DMS79 treated with DMSO at 0.1 percent for 48 hours (cell line): Measurements from ENCODE around the gene CHST15.

Experiments
- DNase-seq: peaks from one replicate; lab custom pipeline; 2025; lab: John Stamatoyannopoulos, UW

CHST15 gene

DNA sequence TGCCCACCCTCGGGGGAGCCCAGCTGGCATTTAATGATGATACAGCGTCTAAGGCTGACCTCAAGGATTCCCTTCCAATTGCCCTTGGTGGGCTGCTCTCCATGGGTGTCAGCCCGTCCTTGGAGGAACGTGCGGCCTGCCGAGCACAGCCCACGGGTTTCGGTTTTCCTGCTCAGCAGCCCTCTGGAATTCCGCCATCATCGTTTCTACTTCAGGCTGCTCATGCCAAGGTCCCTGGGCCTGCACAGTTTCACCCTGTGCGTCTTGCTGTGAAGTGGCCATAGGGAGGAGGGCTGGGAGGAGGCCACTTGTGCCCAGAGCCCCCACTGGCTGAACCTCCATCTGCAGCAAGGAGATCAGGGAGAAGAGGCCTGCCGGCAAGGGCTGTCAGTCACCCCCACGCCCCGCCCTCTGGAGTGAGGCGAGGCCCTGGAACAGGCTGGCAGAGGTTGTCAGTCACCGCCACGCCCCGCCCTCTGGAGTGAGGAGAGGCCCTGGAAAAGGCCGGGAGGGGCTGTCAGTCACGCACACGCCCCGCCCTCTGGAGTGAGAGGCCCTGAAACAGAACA, 82.8 kb downstream of the CHST15 start:
- DNase-seq: no peak

DNA sequence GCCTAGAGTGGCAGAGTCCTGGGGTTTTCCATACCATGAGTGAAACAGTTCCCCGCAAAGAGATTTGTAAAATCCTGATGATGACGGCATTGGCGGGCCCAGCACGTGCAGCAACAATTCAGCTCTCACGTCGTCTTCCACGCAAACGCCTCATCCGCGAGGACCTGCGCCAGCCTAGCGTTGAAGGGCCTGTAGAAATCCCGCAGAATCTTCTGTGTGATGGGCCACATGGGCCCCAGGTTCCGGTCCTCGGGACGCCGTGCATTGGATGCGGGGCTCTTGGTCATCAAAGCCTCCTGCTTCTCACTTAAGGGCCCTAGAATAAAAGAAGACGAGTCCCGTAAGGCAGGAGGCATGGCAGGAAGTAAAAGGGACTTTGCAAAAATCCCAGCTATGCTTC, 83.4 kb downstream of the CHST15 start:
- DNase-seq: no peak

DNA sequence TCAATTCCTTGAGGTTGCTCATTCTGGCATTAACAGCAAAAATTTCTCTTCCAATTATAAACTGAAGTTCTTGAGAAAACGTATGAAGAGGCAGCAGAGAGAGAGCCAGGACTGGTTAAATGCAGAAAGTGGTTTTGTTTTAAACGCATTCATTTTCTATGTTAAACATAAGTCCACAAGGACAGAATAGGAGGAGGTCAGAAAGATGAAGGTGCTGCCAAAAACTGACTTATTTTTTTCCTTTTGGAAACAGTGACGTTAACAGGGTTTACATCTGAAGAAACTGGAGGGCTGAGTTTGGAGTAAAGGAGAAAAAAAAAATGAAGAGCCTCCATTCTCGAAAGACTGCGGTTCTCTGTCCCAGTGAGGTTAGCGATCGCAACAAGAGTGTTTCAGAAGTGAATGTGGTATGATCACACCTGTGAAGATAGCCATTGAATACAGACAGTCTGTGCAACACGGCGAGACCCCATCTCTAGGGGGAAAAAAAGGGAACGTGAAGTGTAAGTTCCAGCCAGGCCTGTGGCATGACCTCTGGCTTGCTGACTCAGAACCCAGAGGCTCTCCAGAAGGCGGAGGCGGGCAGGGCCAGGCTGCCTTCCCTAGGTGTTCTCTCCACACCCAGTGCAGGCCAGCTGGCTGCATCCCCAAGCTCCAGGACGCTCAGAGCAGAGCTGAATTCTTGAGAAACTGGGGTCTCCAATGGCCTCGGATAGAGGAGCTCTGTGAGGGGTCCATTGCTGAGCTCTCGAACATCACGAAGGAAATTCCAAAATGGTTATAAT, 84.0 kb downstream of the CHST15 start:
- DNase-seq: no peak

- no peak for DNase-seq
Observed at GRCh38 chr10:124008681-124009080, 84.7 kb downstream of the CHST15 start.

DNA sequence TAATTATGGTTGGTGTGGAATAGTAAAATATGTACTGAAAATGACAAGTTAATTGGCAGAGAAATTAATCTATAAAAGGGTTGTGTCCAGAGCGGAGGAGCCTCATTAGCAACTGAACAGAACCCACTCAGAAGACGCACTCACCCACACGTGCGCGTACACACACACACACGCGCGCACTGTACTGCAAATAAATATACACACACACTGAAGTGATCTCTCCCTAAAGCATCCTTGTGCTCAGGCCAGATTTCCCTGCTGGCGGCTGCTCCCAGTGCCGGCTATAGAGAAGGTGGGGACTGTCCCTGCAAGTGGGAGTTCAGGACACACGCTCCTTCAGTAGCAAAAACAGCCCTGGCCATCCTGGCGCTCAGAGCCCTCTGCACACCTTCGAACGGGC, 85.2 kb downstream of the CHST15 start:
- no peak for DNase-seq

DNA sequence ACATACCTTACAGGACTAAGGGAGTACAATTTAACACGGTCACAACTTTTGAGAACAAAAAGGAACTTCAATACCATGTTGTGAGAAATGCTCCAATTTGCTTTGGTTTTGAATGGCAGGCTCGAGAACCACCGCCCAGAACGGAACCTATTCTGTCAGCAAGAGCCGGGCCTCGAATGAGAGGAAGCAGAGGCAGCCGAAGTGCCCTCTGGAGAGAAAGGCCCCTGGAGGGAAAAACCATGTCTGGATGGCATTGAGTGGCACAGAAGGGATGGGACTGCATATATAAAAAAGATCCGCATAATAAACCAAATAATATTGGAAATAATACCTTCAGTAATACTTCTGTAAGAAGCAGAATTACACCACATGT, 85.6 kb downstream of the CHST15 start:
- no peak for DNase-seq

DNA sequence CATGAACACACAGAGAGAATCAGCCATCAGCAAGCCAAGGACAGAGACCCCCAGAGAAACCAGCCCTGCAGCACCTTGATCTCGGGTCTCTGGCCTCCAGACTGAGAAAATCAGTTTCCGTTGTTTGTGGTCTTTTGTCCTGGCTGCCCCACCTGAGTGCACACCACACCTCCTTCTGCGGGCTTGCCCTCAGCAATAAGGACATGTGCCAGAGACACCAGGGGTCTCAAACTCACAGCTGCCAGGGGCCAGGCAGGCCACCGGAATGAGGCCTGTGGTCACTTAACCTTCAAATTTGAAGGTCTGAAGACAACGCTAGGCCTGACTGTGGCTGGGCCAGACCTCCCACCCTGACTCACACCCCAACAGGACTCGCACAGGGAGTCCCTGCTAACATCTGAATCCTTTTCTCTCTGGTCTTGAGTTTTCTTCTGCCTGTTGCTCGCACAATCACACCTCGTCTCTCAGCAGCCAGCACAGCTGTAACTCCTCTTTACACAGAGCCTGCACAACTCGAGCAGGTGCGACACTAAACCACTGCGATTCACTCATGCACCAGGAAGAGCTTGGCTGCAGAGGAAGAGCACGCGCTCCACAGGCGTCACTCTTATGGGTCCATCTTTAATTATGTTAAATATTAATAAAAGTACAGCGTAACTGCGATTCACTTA, 86.2 kb downstream of the CHST15 start:
- no peak for DNase-seq

DNA sequence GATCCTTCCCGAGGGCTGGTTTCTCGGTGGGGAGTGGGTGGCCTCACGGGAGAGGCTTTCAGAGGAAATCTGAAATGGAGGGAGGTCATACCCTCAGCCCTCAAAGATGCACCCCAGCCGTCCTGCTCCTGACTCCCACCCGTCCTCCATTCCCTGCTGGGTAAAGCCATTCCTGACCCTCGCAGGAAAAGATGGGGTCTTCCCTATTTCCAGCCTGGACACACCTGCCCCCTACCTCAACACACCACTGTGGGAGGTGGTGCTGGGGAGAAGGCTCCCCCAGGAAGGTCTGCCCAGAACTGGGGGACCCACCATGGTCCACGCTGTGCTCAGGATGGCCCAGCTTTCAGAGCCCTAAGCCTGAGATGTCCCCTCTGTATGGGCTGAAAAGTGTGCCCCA, 86.9 kb downstream of the CHST15 start:
- DNase-seq: no peak

DNA sequence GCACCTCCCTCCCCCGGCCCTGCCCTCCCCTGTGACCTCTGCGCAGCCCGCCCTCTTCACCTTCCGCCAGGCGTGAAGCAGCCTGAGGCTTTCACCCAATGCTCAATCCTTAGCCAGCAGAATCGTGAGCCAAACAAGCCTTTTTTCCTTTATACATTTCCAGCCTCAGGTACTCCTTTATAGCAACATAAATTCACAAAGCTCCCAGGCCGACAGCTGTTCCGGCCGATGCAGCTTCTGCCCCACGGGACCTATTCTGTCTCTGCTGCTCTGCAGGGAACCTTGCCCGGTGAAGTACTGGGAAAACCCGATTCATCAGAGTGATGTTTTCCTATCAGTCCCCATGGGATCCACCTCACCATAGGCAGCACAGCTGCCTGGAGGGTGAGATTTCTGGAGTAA, 87.4 kb downstream of the CHST15 start:
- peak; percentile 32 for DNase-seq

DNA sequence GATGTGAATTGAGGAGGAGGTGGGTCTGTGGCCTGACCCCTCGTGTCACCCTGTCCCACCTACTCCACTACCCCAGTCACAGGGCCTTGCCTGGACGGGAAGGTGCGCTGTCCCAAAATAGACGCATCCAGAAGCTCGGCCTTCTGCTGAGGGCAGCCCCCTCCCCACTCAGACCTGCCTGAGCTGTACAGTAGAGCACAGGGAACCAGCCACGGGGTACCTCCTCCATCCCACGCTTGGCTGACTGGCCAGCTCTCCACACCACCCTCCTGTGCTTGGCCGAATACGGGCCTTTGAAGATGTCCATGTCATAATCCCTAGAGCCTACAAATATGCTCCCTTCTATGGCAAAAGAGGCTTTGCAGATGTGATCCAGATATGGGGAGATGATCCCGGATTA, 88.3 kb downstream of the CHST15 start:
- no peak for DNase-seq

GRCh38 chr10:124004663-124005004, 88.8 kb downstream of the CHST15 start:
- no peak for DNase-seq

- DNase-seq: no peak
Observed at GRCh38 chr10:124003871-124004662, 89.3 kb downstream of the CHST15 start.

DNA sequence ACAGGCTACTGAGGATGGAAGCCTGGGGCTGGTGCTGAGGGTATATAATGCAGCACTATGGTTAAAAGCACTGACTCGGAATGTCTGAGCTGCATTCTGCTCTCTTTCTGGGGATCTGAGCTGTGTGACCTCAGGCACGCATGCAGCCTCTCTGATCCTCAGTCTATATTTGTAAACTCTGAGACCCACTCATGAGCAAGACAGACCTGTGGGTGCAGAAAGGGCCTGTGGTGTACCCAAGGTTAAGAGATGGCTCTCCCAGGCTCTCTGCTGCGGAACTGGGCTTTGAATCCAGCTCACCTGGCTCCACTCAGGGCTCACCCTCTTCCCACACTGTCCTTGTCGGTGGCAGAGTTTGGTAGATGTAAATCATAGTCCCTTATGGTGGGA, 89.9 kb downstream of the CHST15 start:
- no peak for DNase-seq

- no peak for DNase-seq
Observed at GRCh38 chr10:124003070-124003419, 90.4 kb downstream of the CHST15 start.

GRCh38 chr10:124002391-124003069, 90.9 kb downstream of the CHST15 start:
- no peak for DNase-seq

GRCh38 chr10:124001391-124002148, 91.8 kb downstream of the CHST15 start:
- DNase-seq: no peak

DNA sequence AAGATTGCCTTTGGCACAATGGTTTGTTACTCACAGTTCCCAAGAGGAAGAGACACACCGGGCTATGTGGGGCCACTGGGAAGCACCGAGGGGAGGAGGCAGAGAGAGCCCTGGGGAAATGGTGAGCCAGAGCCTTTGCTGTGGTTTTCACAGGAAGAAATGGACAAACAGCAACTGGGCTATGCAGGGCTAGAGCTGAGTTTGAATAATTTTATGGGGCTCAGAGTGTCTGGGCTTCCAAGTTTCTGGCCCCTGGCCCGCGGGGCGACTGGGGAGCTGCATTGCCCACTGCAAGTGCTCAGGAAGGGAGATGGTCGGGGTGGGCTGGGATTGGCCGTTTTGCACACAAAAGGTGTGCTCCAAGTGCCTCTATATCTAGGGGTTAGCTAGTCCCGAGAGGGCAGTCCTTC, 92.6 kb downstream of the CHST15 start:
- no peak for DNase-seq

DNA sequence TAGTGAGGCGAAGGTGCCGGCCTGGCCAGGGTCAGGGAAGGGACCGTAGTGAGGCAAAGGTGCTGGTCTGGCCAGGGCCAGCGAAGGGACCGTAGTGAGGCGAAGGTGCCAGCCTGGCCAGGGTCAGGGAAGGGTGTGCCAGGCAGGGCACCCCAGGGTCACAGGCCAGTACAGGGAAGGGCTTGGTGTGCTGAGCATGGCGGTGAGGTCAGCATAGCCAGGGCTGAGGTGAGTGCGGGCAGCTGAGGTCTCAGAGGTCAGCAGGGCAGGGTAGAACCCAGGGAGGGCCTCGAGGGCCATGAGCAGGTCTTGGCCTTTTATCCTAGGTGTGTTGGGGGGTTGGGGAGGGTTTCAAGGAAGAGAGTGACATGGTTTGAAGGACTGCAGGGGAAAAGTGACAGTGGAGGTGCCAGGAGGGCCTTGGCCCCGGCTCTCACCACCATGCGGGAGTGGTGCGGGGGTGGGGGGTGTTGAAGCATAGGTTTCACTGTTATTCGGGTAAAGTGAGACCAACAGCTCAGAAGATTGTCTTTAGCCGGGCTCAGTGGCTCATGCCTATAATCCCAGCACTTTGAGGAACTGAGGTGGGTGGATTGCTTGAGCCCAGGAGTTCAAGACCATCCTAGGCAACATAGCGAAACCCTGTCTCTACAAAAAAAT, 93.3 kb downstream of the CHST15 start:
- no peak for DNase-seq

DNA sequence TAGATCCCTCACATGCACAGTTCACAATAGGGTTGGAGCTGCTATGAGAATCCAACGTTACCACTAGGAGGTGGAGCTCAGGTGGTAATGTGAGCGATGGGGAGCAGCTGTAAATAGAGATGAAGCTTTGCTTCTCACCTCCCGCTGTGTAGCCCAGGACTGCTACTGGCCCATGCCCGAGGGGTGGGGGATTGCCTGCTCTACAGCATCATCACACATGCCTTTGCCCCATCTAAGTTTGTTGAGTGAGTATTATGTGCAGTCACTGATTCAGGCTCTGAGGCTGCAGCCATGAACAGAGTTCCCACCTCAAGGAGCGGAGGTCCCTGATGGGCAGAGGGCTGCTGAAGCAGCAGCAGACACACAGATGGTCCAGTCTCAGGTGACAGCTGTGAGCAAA, 94.1 kb downstream of the CHST15 start:
- no peak for DNase-seq

DNA sequence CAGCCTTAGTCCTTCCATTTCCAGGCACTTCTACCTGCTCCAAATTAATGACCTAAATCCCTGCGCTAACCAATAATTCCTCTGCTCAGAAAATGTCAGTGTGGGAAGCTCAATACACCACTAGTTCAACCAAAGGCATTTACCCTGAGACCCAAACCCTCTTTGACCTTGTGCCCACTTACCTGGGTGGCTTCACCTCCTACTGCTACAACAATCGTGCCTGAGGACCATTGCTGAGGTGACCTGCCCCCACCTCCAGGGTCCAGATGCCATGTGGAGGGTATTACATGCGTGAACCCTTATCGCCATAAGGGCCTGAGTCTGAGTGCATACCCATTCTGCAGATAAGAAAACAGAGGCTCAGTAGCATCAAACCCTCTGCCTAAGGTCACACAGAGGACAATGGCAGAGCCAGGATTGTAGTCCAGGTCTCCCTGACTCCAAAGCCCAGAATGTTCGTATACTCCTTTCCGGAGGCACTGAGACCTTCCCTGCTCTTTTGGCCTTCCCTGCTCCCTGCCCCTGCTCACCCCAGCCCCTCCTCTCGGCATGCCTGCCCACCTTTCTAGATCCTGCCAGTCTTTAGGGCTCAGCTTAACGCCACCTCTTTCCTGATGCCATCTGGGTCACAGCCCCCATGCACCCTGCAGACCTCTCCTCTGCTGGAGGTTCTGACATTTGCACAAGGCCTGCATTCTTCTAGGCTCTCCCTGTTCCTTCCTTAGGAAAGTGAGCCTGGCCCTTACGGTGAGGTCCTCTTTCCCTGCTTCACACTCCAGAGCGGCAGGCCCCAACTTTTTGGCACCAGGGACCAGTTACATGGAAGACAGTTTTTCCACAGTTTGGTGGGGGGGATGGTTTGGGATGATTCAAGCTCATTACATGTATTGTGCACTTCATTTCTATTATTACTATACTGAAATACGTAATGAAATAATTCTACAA, 94.9 kb downstream of the CHST15 start:
- DNase-seq: no peak
